ACHN (cell line): ENCODE data around the gene FAM47E.
"Not testable (repeated sequence)": the region's sequence is repeated elsewhere in the genome, so short reads cannot be mapped to it uniquely, and the experiment has no call there.

ENCODE experiments used
- DNase-seq: peaks from one replicate; pipeline ENCODE4 v3.0.0-alpha.2; 2015
- in situ Hi-C: cut with HindIII; loops from 2 replicates; pipeline ENCODE4 v1.10.0; 2017; ENCODE audit warnings: low sequenced_read_pairs, low pct_ligation_motif_present, low pct_unique_long_range_greater_than_20kb

The FAM47E gene

GRCh38 chr4:76216975-76217814 lies 34.3 kb upstream of the FAM47E start:
- DNase-seq: no peak
- in situ Hi-C loops: no loop called here

GRCh38 chr4:76219299-76220055 lies 32.0 kb upstream of the FAM47E start:
- DNase-seq: no peak
- in situ Hi-C loops: no loop called here

- in situ Hi-C loops: no loop called here
Measured at GRCh38 chr4:76224171-76224570, 27.4 kb upstream of the FAM47E start.

GRCh38 chr4:76226418-76226817 lies 25.1 kb upstream of the FAM47E start:
- DNase-seq: no peak
- in situ Hi-C loops: no loop called here

More at GRCh38 chr4:76224171-76224570, 27.4 kb upstream of the FAM47E start:
- no peak for DNase-seq

- in situ Hi-C loops: no loop called here
- DNase-seq: no peak
Measured at GRCh38 chr4:76232681-76233080, 18.8 kb upstream of the FAM47E start.

- no peak for DNase-seq
- in situ Hi-C loops: no loop called here
Measured at GRCh38 chr4:76233083-76233482, 18.4 kb upstream of the FAM47E start.

GRCh38 chr4:76233529-76233928 lies 18.0 kb upstream of the FAM47E start:
- no peak for DNase-seq
- in situ Hi-C loops: no loop called here

GRCh38 chr4:76233967-76234678 lies 17.4 kb upstream of the FAM47E start:
- no peak for DNase-seq
- in situ Hi-C loops: no loop called here

GRCh38 chr4:76234679-76235044 lies 16.9 kb upstream of the FAM47E start:
- in situ Hi-C loops: no loop called here
- DNase-seq: no peak

GRCh38 chr4:76235407-76235806 lies 16.1 kb upstream of the FAM47E start:
- no peak for DNase-seq
- in situ Hi-C loops: no loop called here

GRCh38 chr4:76235915-76236314 lies 15.6 kb upstream of the FAM47E start:
- in situ Hi-C loops: no loop called here
- no peak for DNase-seq

- in situ Hi-C loops: no loop called here
- DNase-seq: no peak
Measured at GRCh38 chr4:76238236-76238635, 13.3 kb upstream of the FAM47E start.

- no peak for DNase-seq
- in situ Hi-C loops: no loop called here
Measured at GRCh38 chr4:76238701-76239100, 12.8 kb upstream of the FAM47E start.

GRCh38 chr4:76240236-76240635 lies 11.3 kb upstream of the FAM47E start:
- DNase-seq: no peak
- in situ Hi-C loops: no loop called here

- DNase-seq, in situ Hi-C loops: not testable (repeated sequence)
Measured at GRCh38 chr4:76243877-76244276, 7.6 kb upstream of the FAM47E start.

GRCh38 chr4:76246025-76246424 lies 5.5 kb upstream of the FAM47E start:
- no peak for DNase-seq
- in situ Hi-C loops: no loop called here

- no peak for DNase-seq
- in situ Hi-C loops: no loop called here
Measured at GRCh38 chr4:76246852-76247251, 4.7 kb upstream of the FAM47E start.

- in situ Hi-C loops: no loop called here
- no peak for DNase-seq
Measured at GRCh38 chr4:76250962-76251361, 559 bp upstream of the FAM47E start.

GRCh38 chr4:76252271-76252653 lies 741 bp downstream of the FAM47E start:
- no peak for DNase-seq
- in situ Hi-C loops: no loop called here
